ENCODE results near the gene EFHC1. TPM values are rescaled to one million over a fixed set of nuclear protein-coding genes. Genes with fewer than 3 reads are reported as not detected.

Gene EFHC1
- total and polyA plus RNA-seq, 9 donors = 12.1 to 59.5 (median 23.5) TPM

DNA sequence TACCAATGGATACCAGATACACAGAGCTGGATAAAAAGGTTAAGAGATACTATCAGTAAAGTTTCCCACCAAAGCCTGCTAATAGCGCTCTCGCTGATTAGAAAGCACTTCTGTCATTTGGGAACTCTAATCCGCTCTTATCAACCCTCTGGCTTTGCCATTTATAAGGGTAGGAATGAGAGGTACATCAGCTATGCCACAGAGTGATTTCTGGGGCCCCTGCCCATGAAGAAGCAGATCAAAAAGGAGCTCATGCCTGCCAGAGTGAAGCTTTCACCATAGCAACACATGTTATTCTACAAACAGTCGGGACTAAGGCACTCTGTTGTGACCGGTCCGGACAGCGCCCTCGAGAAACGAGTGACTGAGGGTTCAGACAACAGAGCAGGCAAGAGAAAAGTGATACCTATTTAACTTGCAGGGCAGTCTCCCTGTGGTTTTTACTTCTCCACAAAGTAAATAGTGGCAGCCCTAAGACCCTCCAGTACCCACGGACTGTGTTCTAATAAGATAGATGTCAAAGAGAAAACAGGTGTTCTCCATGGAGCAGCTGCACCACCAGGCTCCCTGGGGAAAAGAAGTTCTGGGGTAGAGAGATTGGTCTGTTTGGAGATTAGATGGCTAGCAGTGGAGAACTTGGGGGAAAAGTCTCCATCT lies 151.1 kb downstream of the EFHC1 start:
- no peaks in the 10 kb centered on the region for H3K9me3 ChIP-seq
- no peak overlapping the region for H3K4me3 ChIP-seq
- intact Hi-C loops (cut with DNase I) = loop anchor here in 2 of 4 donors (10.0 kb wide), 2 partner anchors 56 to 146 kb away; partner anchors contain the start of gene EFHC1 (in 1 of the 2)
- H3K27ac ChIP-seq = no peak overlapping the region
- 76 to 88% (median 87%) methylated on average over 10 of the region's 10 CpGs for WGBS, 3 donors
- peaks cover 28% of the 10 kb centered on the region for H3K4me1 ChIP-seq (ENCODE audit: insufficient read depth)
- no peak for DNase-seq
- no peaks in the 10 kb centered on the region for H3K27me3 ChIP-seq
- TF ChIP-seq, protein P1, sequence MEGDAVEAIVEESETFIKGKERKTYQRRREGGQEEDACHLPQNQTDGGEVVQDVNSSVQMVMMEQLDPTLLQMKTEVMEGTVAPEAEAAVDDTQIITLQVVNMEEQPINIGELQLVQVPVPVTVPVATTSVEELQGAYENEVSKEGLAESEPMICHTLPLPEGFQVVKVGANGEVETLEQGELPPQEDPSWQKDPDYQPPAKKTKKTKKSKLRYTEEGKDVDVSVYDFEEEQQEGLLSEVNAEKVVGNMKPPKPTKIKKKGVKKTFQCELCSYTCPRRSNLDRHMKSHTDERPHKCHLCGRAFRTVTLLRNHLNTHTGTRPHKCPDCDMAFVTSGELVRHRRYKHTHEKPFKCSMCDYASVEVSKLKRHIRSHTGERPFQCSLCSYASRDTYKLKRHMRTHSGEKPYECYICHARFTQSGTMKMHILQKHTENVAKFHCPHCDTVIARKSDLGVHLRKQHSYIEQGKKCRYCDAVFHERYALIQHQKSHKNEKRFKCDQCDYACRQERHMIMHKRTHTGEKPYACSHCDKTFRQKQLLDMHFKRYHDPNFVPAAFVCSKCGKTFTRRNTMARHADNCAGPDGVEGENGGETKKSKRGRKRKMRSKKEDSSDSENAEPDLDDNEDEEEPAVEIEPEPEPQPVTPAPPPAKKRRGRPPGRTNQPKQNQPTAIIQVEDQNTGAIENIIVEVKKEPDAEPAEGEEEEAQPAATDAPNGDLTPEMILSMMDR (IDR thresholded peaks at IDR 0.05) = no peak
- TF ChIP-seq POLR2A (IDR thresholded peaks at IDR 0.05) = no peak
- TF ChIP-seq EP300 (IDR thresholded peaks at IDR 0.05) = no peak
- no peaks in the 10 kb centered on the region for H3K36me3 ChIP-seq

DNA sequence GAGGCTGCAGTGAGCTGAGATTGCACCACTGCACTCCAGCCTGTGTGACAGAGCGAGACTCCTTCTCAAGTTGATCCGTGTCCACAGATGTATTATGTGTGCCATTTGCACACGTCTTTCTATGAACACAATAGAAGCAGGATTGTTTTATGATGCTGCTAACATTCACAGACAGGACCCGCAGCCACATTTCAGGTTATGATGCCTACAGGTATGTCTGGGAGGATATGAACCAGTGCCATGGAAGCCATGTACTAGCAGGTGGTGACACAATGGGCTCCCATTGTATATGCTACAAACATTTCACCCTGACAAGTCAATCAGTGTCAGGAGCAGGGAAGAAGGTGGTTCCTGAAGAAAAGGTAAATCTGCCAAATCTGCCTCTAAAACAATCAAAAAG lies 152.4 kb downstream of the EFHC1 start:
- H3K4me1 ChIP-seq (ENCODE audit: insufficient read depth) = peaks cover 23% of the 10 kb centered on the region
- H3K9me3 ChIP-seq = no peaks in the 10 kb centered on the region
- H3K27me3 ChIP-seq = no peaks in the 10 kb centered on the region
- TF ChIP-seq, protein P1 (IDR thresholded peaks at IDR 0.05) = no peak
- TF ChIP-seq POLR2A (IDR thresholded peaks at IDR 0.05) (no peak), EP300 (IDR thresholded peaks at IDR 0.05) (no peak)
- 89 to 99% (median 90%) methylated on average over 4 of the region's 4 CpGs for WGBS, 3 donors
- DNase-seq = no peak
- H3K4me3 ChIP-seq = no peak overlapping the region
- intact Hi-C loops (cut with DNase I) = loop anchor here in 2 of 4 donors (10.0 kb wide), 2 partner anchors 58 to 148 kb away; partner anchors contain the start of gene EFHC1 (in 1 of the 2)
- no peaks in the 10 kb centered on the region for H3K36me3 ChIP-seq
- no peak overlapping the region for H3K27ac ChIP-seq

DNA sequence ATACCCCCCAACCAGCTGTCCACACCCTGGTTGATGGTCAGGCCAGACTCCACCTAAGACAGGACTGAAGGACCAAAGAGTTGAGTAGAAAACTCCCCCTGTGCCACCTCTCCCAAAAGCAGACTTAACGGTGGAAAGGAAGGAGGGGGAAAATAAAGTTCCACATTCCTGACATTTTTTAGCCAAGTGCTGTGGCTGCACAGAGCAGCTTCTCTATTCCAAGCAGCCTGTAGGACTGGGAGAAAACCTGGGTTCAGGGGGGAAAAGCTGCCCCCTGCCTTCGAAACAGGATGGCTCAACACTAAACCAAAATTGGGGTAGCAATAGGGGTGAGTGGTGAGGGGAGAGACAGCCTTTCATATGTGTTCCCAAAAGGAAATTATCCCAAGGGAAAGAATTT lies 153.2 kb downstream of the EFHC1 start:
- TF ChIP-seq POLR2A (IDR thresholded peaks at IDR 0.05) (no peak), EP300 (IDR thresholded peaks at IDR 0.05) (no peak)
- TF ChIP-seq, protein P1 (IDR thresholded peaks at IDR 0.05) = peak in 1 of 3 donors; percentile 7
- 0 to 13% (median 10%) methylated on average over 2 of the region's 2 CpGs for WGBS, 3 donors
- Histone ChIP-seq H3K4me3 (peak overlapping the region; percentile 13), H3K4me1 (ENCODE audit: insufficient read depth) (peaks cover 20% of the 10 kb centered on the region), H3K27ac (peak overlapping the region in 1 of 2 donors; percentile 3), H3K27me3 (no peaks in the 10 kb centered on the region), H3K9me3 (no peaks in the 10 kb centered on the region), H3K36me3 (no peaks in the 10 kb centered on the region)
- no peak for DNase-seq
- intact Hi-C loops (cut with DNase I) = loop anchor here in 2 of 4 donors (10.0 kb wide), 2 partner anchors 58 to 148 kb away; partner anchors contain the start of gene EFHC1 (in 1 of the 2)

Other genes starting within 250 kb of the EFHC1 start
- not detected for gene IL17A, start 234.0 kb upstream of the EFHC1 start, total RNA-seq
- not detected for gene IL17A, start 234.0 kb upstream of the EFHC1 start, polyA plus RNA-seq
- not detected for gene IL17F, start 175.8 kb upstream of the EFHC1 start, total RNA-seq
- not detected for gene IL17F, start 175.8 kb upstream of the EFHC1 start, polyA plus RNA-seq
- gene MCM3, start 135.6 kb upstream of the EFHC1 start, total RNA-seq = 10 to 100 TPM; 25.5 to 41.8 (median 37.1) TPM
- 10 to 100 TPM; 34.3 to 43.8 TPM for gene MCM3, start 135.6 kb upstream of the EFHC1 start, polyA plus RNA-seq
- gene PAQR8, start 58.2 kb upstream of the EFHC1 start, total RNA-seq = 10 to 100 TPM; 13.2 to 33.6 (median 24.0) TPM
- 10 to 100 TPM; 15.2 to 24.1 TPM for gene PAQR8, start 58.2 kb upstream of the EFHC1 start, polyA plus RNA-seq
- 10 to 100 TPM in 6 of 7 donors, 1 to 10 TPM in 1; 7.7 to 31.0 (median 22.0) TPM for gene TRAM2, start 156.7 kb downstream of the EFHC1 start, total RNA-seq
- 10 to 100 TPM; 10.4 to 36.9 TPM for gene TRAM2, start 156.7 kb downstream of the EFHC1 start, polyA plus RNA-seq